ENCODE data around the gene CDK5RAP3.

Gene CDK5RAP3

GRCh38 chr17:48025040-48025903 is 54.4 kb downstream of the CDK5RAP3 start:
- peak; percentile 95 for DNase-seq (ENCODE audit: low read depth)

- no peak for DNase-seq (ENCODE audit: low read depth)
Measured at GRCh38 chr17:48025904-48026501, 55.1 kb downstream of the CDK5RAP3 start.

- peak; percentile 66 for DNase-seq (ENCODE audit: low read depth)
Measured at GRCh38 chr17:48026502-48027321, 55.8 kb downstream of the CDK5RAP3 start.

- DNase-seq (ENCODE audit: low read depth) = no peak
Measured at GRCh38 chr17:48027322-48027981, 56.5 kb downstream of the CDK5RAP3 start.

GRCh38 chr17:48028736-48029135 is 57.8 kb downstream of the CDK5RAP3 start:
- DNase-seq (ENCODE audit: low read depth) = no peak

GRCh38 chr17:48030531-48030930 is 59.6 kb downstream of the CDK5RAP3 start:
- no peak for DNase-seq (ENCODE audit: low read depth)
